H1 (cell line): ENCODE measurements around the gene MARCHF2. TPM values are rescaled to one million over a fixed set of nuclear protein-coding genes. Genes with fewer than 3 reads are reported as not detected.

Experiments used
- CTCF ChIA-PET: fragments of 300-600 bp; sonication (Branson Sonifier 250); formaldehyde crosslinking; loops from one replicate; lab custom pipeline; 2021; ENCODE audit not compliant: partially characterized antibody; lab: Charles Lee
- POLR2A ChIA-PET: fragments of 300-600 bp; sonication (Branson Sonifier 250); formaldehyde crosslinking; loops from one replicate; lab custom pipeline; 2021; ENCODE audit warnings: inconsistent platforms; ENCODE audit not compliant: partially characterized antibody; lab: Charles Lee
- DNase-seq, 2 experiments: peaks; one replicate each; pipeline versions ENCODE4 v3.0.0 to v3.0.0-alpha.2; 2010 to 2022; ENCODE audit warnings: low spot score in 2 of 2, low read depth in 1 of 2, mixed read lengths in 1 of 2
- FAIRE-seq: peaks from 2 replicates; lab custom pipeline; 2011; peaks lifted over from hg19 to GRCh38; lab: Jason Lieb, UNC
- H2AFZ ChIP-seq: 2 replicates; pipeline ENCODE4 v1.8.1; 2012; ENCODE audit warnings: low read length, inconsistent platforms
- H2AK5ac ChIP-seq: 2 replicates; pipeline ENCODE4 v1.6.1; 2013; ENCODE audit warnings: low read depth, low read length
- H2BK120ac ChIP-seq: replicated peaks from 2 replicates; pipeline ENCODE3; 2013; ENCODE audit warnings: low read depth, low read length, inconsistent platforms
- H2BK12ac ChIP-seq: 2 replicates; pipeline ENCODE4 v1.6.1; 2013; ENCODE audit warnings: low read depth, low read length
- H2BK15ac ChIP-seq: 2 replicates; pipeline ENCODE4 v1.6.1; 2013; ENCODE audit warnings: low read length
- H2BK20ac ChIP-seq: 2 replicates; pipeline ENCODE4 v1.6.1; 2013; ENCODE audit warnings: low read length
- H2BK5ac ChIP-seq: 2 replicates; pipeline ENCODE4 v1.6.1; 2013; ENCODE audit warnings: low read depth, low read length
- H3K14ac ChIP-seq: 2 replicates; pipeline ENCODE4 v1.6.1; 2013; ENCODE audit warnings: inconsistent platforms; ENCODE audit not compliant: insufficient read length
- H3K18ac ChIP-seq: 2 replicates; pipeline ENCODE4 v1.6.1; 2013; ENCODE audit warnings: low read length; ENCODE audit errors: extremely low read depth
- H3K23ac ChIP-seq: 2 replicates; pipeline ENCODE4 v1.6.1; 2013; ENCODE audit warnings: inconsistent platforms; ENCODE audit not compliant: insufficient read length
- H3K23me2 ChIP-seq: 2 replicates; pipeline ENCODE4 v1.6.1; 2013; ENCODE audit warnings: low read depth, low read length
- H3K27ac ChIP-seq: 2 replicates; pipeline ENCODE4 v1.6.1; 2011; ENCODE audit warnings: low read depth, low read length, inconsistent platforms
- H3K27me3 ChIP-seq, 4 experiments: replicated peaks in 1 of 4; 1 replicate in 1 of 4; 2 replicates in 3 of 4; pipeline versions ENCODE4 v1.6.1 to v1.8.1; 2011 to 2013; ENCODE audit warnings: low read length in 3 of 4, mild to moderate bottlenecking in 3 of 4, inconsistent platforms in 2 of 4, mixed read lengths in 2 of 4, moderate library complexity in 1 of 4; ENCODE audit not compliant: control insufficient read depth in 3 of 4, insufficient read depth in 3 of 4; ENCODE audit errors: extremely low read depth in 1 of 4
- H3K36me3 ChIP-seq, 4 experiments: 2 replicates each; pipeline versions ENCODE4 v1.6.1 to v1.8.1; 2011 to 2013; ENCODE audit warnings: mild to moderate bottlenecking in 4 of 4, low read length in 3 of 4, moderate library complexity in 2 of 4, control low read depth in 1 of 4, inconsistent platforms in 1 of 4; ENCODE audit not compliant: insufficient read depth in 4 of 4, control insufficient read depth in 2 of 4
- H3K4ac ChIP-seq: replicated peaks from 2 replicates; pipeline ENCODE3; 2013; ENCODE audit warnings: low read length, low read depth, mixed read lengths, inconsistent platforms; ENCODE audit not compliant: insufficient read length
- H3K4me1 ChIP-seq, 4 experiments: replicated peaks in 1 of 4; 1 replicate in 1 of 4; 2 replicates in 3 of 4; pipeline versions ENCODE4 v1.6.1 to v1.8.1; 2011 to 2013; ENCODE audit warnings: low read length in 3 of 4, inconsistent platforms in 2 of 4, mixed read lengths in 1 of 4; ENCODE audit not compliant: insufficient read depth in 4 of 4, control insufficient read depth in 3 of 4
- H3K4me2 ChIP-seq, 2 experiments: 2 replicates each; pipeline versions ENCODE4 v1.6.1 to v1.8.1; 2011 to 2013; ENCODE audit warnings: low read depth in 2 of 2, low read length in 2 of 2, control low read depth in 1 of 2, inconsistent platforms in 1 of 2, mild to moderate bottlenecking in 1 of 2; ENCODE audit not compliant: insufficient read depth in 1 of 2
- H3K4me3 ChIP-seq, 4 experiments: fragments of 200-600, 300-600 bp in 1 of 4; sonication (generic), shearing (Covaris generic), sonication (Bioruptor Twin) in 1 of 4; 2 replicates each; pipeline versions ENCODE4 v1.5.1 to v1.8.1; 2011 to 2016; ENCODE audit warnings: low read length in 4 of 4, low read depth in 3 of 4, control low read depth in 2 of 4, inconsistent platforms in 2 of 4, mild to moderate bottlenecking in 2 of 4, mixed read lengths in 1 of 4, moderate library complexity in 1 of 4; ENCODE audit not compliant: insufficient read depth in 2 of 4; ENCODE audit errors: extremely low read depth in 1 of 4
- H3K56ac ChIP-seq: replicated peaks from 2 replicates; pipeline ENCODE3; 2013; ENCODE audit warnings: low read depth, mild to moderate bottlenecking, mixed read lengths, low read length, inconsistent platforms; ENCODE audit not compliant: insufficient read length
- H3K79me1 ChIP-seq: 2 replicates; pipeline ENCODE4 v1.6.1; 2013; ENCODE audit warnings: low read depth, low read length, control low read depth
- H3K79me2 ChIP-seq, 2 experiments: 2 replicates each; pipeline versions ENCODE4 v1.6.1 to v1.8.1; 2012 to 2013; ENCODE audit warnings: low read length in 2 of 2, mild to moderate bottlenecking in 2 of 2, inconsistent platforms in 1 of 2; ENCODE audit not compliant: insufficient read depth in 2 of 2, control insufficient read depth in 1 of 2
- H3K9ac ChIP-seq, 4 experiments: replicated peaks in 1 of 4; 1 replicate in 1 of 4; 2 replicates in 3 of 4; pipeline versions ENCODE4 v1.6.1 to v1.8.1; 2011 to 2013; ENCODE audit warnings: low read depth in 3 of 4, low read length in 3 of 4, control low read depth in 2 of 4, mild to moderate bottlenecking in 2 of 4, moderate library complexity in 2 of 4, inconsistent platforms in 1 of 4; ENCODE audit errors: extremely low read depth in 1 of 4
- H3K9me3 ChIP-seq, 2 experiments: 2 replicates each; pipeline versions ENCODE4 v1.6.1 to v1.8.1; 2012 to 2013; ENCODE audit warnings: mild to moderate bottlenecking in 2 of 2, moderate library complexity in 2 of 2, control low read depth in 1 of 2, inconsistent platforms in 1 of 2, low read depth in 1 of 2, low read length in 1 of 2, mixed read lengths in 1 of 2; ENCODE audit not compliant: insufficient read depth in 2 of 2
- H4K20me1 ChIP-seq, 2 experiments: replicated peaks in 1 of 2; 2 replicates each; pipeline versions ENCODE3 to v1.8.1; 2011 to 2013; ENCODE audit warnings: inconsistent platforms in 2 of 2, low read length in 2 of 2, mild to moderate bottlenecking in 1 of 2; ENCODE audit not compliant: insufficient read depth in 2 of 2, control insufficient read depth in 1 of 2
- H4K5ac ChIP-seq: 2 replicates; pipeline ENCODE4 v1.6.1; 2013; ENCODE audit warnings: low read length, low read depth, mixed read lengths, inconsistent platforms; ENCODE audit not compliant: insufficient read length
- H4K8ac ChIP-seq: 2 replicates; pipeline ENCODE4 v1.8.0; 2013; ENCODE audit warnings: mild to moderate bottlenecking, moderate library complexity, low read length, inconsistent platforms; ENCODE audit not compliant: insufficient read depth; ENCODE audit errors: extremely low read depth
- H4K91ac ChIP-seq: replicated peaks from 2 replicates; pipeline ENCODE3; 2013; ENCODE audit warnings: low read length, mixed read lengths, inconsistent platforms; ENCODE audit not compliant: insufficient read length
- EGR1 ChIP-seq: IDR thresholded peaks from 2 replicates; pipeline ENCODE4 v1.6.1; 2011; ENCODE audit warnings: low read depth, low read length, borderline replicate concordance
- KDM1A ChIP-seq: fragments of 200-600, 300-600 bp; sonication (generic); IDR thresholded peaks from 2 replicates; pipeline ENCODE4 v1.7.1; 2016; ENCODE audit warnings: mild to moderate bottlenecking, low read length, borderline replicate concordance
- NANOG ChIP-seq: IDR thresholded peaks from 2 replicates; pipeline ENCODE4 v1.6.1; 2011; ENCODE audit warnings: low read length, low read depth, mild to moderate bottlenecking, inconsistent platforms; ENCODE audit not compliant: insufficient read depth, poor library complexity, severe bottlenecking
- SIRT6 ChIP-seq: IDR thresholded peaks from one replicate; pipeline ENCODE4 v1.7.1; 2012; ENCODE audit warnings: low read length, inconsistent platforms
- whole genome bisulfite sequencing, 2 experiments: shearing (Covaris generic) in 1 of 2; methylation state at CpG; one replicate each; pipeline versions ENCODE4 v1.1.6 to v1.1.7; 2013 to 2015; ENCODE audit warnings: low lambda C conversion rate in 2 of 2, mixed read lengths in 2 of 2, inconsistent platforms in 1 of 2, low coverage in 1 of 2, missing lambda C conversion rate in 1 of 2; ENCODE audit not compliant: insufficient replicate concordance in 2 of 2, insufficient coverage in 1 of 2, insufficient read length in 1 of 2; ENCODE audit errors: extremely low coverage in 1 of 2, missing lambda C conversion rate in 1 of 2; 5-methylcytosine and 5-hydroxymethylcytosine counted together
- polyA plus RNA-seq, 7 experiments: library from polyadenylated mRNA; depleted of rRNA in 3 of 7; stranded (reverse) in 5 of 7; unstranded in 2 of 7; fragments of >200 nt in 5 of 7; fragments of 200-250 nt in 2 of 7; gene quantifications; 1 replicate in 5 of 7; 2 replicates in 1 of 7; 4 replicates in 1 of 7; pipeline versions ENCODE4 v1.2.1 to v1.2.3, GENCODE V29; 2011 to 2013; ENCODE audit warnings: missing spikeins in 2 of 7, mixed read lengths in 2 of 7
- total RNA-seq: library from RNA; stranded (reverse); fragmentation: NEBNext Ultra II Directional; extraction: Animal tissue kit (Norgen Biotek cat#: 25700); gene quantifications from 2 replicates; pipeline ENCODE4 v1.2.1, GENCODE V29; 2021

Gene MARCHF2
- total and polyA plus RNA-seq, 2 of the 8 experiments (the other 6 are each of a cell fraction or from before 2014, with no cell fraction given): 18.5 to 46.2 TPM

DNA sequence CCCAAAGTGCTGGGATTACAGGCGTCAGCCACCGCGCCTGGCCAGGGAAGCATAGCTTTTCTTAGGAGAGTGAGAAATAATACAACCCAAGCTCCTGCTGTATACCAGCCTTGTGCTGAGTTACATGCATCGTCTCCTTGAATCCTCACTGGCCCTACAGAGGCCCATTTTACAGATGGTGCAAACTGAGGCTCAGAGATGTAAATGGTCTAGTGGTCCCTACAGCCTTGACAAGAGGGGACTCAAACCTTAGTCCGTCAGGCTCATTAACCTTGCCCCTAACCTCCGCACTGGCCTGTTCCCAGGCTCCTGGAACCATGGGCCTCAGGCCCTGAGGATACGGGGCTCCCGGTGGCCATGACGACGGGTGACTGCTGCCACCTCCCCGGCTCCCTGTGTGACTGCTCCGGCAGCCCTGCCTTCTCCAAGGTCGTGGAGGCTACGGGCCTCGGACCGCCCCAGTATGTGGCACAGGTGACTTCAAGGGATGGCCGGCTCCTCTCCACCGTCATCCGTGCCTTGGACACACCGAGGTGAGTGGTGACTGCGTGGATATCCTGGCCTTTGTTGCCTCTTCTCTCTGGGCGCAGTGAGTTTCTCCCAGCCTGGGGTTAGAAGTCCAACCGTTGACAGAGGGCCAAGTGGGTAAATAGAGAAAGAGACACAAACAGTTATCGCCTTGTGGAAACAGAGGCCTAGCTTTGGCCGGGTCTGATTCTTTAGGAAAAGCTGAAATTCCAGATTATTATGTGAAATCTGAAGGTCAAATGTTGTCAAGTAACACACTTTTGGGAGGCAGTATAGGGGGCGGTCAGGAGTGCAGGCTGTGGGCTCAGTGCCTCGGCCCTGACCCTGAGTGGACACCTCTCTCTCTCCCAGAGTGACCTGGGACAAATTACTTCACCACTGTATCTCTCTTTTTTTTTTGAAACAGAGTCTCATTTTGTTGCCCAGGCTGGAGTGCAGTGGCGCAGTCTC, 8.7 kb downstream of the MARCHF2 start:
- no peak overlapping the region for H3K4me3 ChIP-seq
- no peaks in the 10 kb centered on the region for H3K9me3 ChIP-seq
- H3K4me1 ChIP-seq: peaks cover 0 to 2% (median 0%) of the 10 kb centered on the region in 4 experiments; a peak in 1 of 7 replicates
- H3K18ac ChIP-seq: no peak overlapping the region
- no peak overlapping the region for H2AFZ ChIP-seq
- no peaks in the 10 kb centered on the region for H3K36me3 ChIP-seq
- POLR2A ChIA-PET: interaction anchor here (1.0 to 1.5 kb wide), 3 partner anchors 15 to 114 kb away, joined by 3 to 5 read pairs (median 4); no protein-coding TSS in a partner anchor
- H3K23ac ChIP-seq: no peak overlapping the region
- no peak overlapping the region for H2BK12ac ChIP-seq
- H3K4ac ChIP-seq: no peak overlapping the region
- H2BK5ac ChIP-seq: no peak overlapping the region
- H3K27me3 ChIP-seq: no peaks in the 10 kb centered on the region
- no peak overlapping the region for H3K56ac ChIP-seq
- no peaks in the 10 kb centered on the region for H3K23me2 ChIP-seq
- H4K8ac ChIP-seq: no peak overlapping the region
- CTCF ChIA-PET: interaction anchor here (0.6 to 1.6 kb wide), 8 partner anchors 10 to 169 kb away, joined by 3 to 6 read pairs (median 3); no protein-coding TSS in a partner anchor
- no peak overlapping the region for H3K9ac ChIP-seq
- H3K79me1 ChIP-seq: no peaks in the 10 kb centered on the region
- H4K91ac ChIP-seq: no peak overlapping the region
- 95% methylated on average over 28 of the region's 28 CpGs; no CpG with 5 or more reads in 1 of the 2 experiments for WGBS, 2 experiments
- no peak overlapping the region for H3K4me2 ChIP-seq
- H4K5ac ChIP-seq: no peak overlapping the region
- no peak overlapping the region for H2AK5ac ChIP-seq
- H3K79me2 ChIP-seq: no peaks in the 10 kb centered on the region
- DNase-seq (no peak), FAIRE-seq (no peak)
- H2BK120ac ChIP-seq: no peak overlapping the region
- H4K20me1 ChIP-seq: no peaks in the 10 kb centered on the region
- no peak overlapping the region for H2BK15ac ChIP-seq
- no peak overlapping the region for H3K27ac ChIP-seq
- H3K14ac ChIP-seq: no peak overlapping the region
- no peak overlapping the region for H2BK20ac ChIP-seq
- TF ChIP-seq SIRT6 (no peak), EGR1 (no peak), NANOG (no peak), KDM1A (no peak)
